ENCODE data around the gene PRKN.
A peak's percentile ranks its signal among the peaks of the same experiment; 100 is the strongest.

Gene PRKN

GRCh38 chr6:161796681-161797080 is 930.9 kb downstream of the PRKN start:
- DNase-seq (ENCODE audit: insufficient read length, low spot score) (no peak), FAIRE-seq (no peak)
- TF ChIP-seq POLR2A (IDR thresholded peaks at IDR 0.05; ENCODE audit: low read depth, low read length) = no peak

GRCh38 chr6:161792851-161793493 is 934.6 kb downstream of the PRKN start:
- no peak for FAIRE-seq
- TF ChIP-seq POLR2A (IDR thresholded peaks at IDR 0.05; ENCODE audit: low read depth, low read length) = no peak

DNA sequence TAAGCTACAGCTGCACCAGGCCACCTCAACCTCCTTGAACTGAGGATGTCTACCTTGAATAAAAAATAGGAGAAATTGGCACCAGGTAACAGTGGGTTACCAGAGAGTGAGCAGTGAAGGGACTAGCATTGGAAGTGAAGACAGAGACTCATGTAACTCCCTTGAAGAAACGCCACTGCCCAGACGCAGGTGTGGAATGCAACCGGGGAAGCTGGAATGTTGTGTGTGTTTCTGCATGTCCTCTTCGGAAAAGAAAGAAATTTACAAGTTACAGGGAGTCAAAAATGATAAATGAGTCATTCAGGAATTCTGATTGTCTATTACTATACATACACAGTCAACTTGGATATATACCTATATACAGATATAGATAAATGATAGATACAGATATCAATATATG is 939.0 kb downstream of the PRKN start:
- no peak for TF ChIP-seq POLR2A (IDR thresholded peaks at IDR 0.05; ENCODE audit: low read depth, low read length)
- FAIRE-seq (no peak), DNase-seq (ENCODE audit: insufficient read length, low spot score) (no peak)

More at GRCh38 chr6:161792851-161793493, 934.6 kb downstream of the PRKN start:
- no peak for DNase-seq (ENCODE audit: insufficient read length, low spot score)

GRCh38 chr6:161772176-161772575 is 955.4 kb downstream of the PRKN start:
- no peak for DNase-seq (ENCODE audit: insufficient read length, low spot score)
- no peak for FAIRE-seq
- no peak for TF ChIP-seq POLR2A (IDR thresholded peaks at IDR 0.05; ENCODE audit: low read depth, low read length)

- no peak for FAIRE-seq
- no peak for TF ChIP-seq POLR2A (IDR thresholded peaks at IDR 0.05; ENCODE audit: low read depth, low read length)
- no peak for DNase-seq (ENCODE audit: insufficient read length, low spot score)
These were observed 965.6 kb downstream of the PRKN start for GRCh38 chr6:161761966-161762365.

GRCh38 chr6:161755080-161755479 is 972.5 kb downstream of the PRKN start:
- FAIRE-seq = no peak

GRCh38 chr6:161750686-161751085 is 976.9 kb downstream of the PRKN start:
- FAIRE-seq (no peak), DNase-seq (ENCODE audit: insufficient read length, low spot score) (no peak)
- TF ChIP-seq POLR2A (IDR thresholded peaks at IDR 0.05; ENCODE audit: low read depth, low read length) = no peak

More at GRCh38 chr6:161755080-161755479, 972.5 kb downstream of the PRKN start:
- TF ChIP-seq POLR2A (IDR thresholded peaks at IDR 0.05; ENCODE audit: low read depth, low read length) = no peak
- no peak for DNase-seq (ENCODE audit: insufficient read length, low spot score)

DNA sequence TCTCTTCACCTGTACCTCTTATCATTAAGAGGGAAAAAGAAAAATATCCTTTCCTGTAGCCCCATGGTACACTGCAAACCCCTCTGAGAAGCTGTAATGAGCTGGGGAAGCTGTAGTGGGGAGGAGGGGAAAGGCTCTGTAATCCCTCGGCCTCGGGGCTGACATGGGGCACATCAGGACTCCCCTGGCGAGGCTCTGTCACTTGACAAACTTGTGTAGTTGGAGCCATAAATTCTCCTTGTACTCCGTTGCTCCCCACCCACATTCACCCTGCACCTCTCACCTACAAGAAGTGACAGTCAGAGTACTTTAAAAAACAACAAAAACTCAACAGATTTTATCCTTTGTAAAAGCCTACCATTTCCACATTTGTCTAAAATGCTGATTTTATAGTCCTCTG is 978.0 kb downstream of the PRKN start:
- no peak for FAIRE-seq
- no peak for DNase-seq (ENCODE audit: insufficient read length, low spot score)
- no peak for TF ChIP-seq POLR2A (IDR thresholded peaks at IDR 0.05; ENCODE audit: low read depth, low read length)

- no peak for FAIRE-seq
- peak; percentile 9 for DNase-seq (ENCODE audit: insufficient read length, low spot score)
- TF ChIP-seq POLR2A (IDR thresholded peaks at IDR 0.05; ENCODE audit: low read depth, low read length) = no peak
These were observed 978.8 kb downstream of the PRKN start for GRCh38 chr6:161748535-161749416.

GRCh38 chr6:161747506-161747905 is 980.1 kb downstream of the PRKN start:
- no peak for TF ChIP-seq POLR2A (IDR thresholded peaks at IDR 0.05; ENCODE audit: low read depth, low read length)
- no peak for FAIRE-seq

GRCh38 chr6:161745594-161746141 is 981.9 kb downstream of the PRKN start:
- no peak for TF ChIP-seq POLR2A (IDR thresholded peaks at IDR 0.05; ENCODE audit: low read depth, low read length)
- no peak for FAIRE-seq
- DNase-seq (ENCODE audit: insufficient read length, low spot score) = no peak

More at GRCh38 chr6:161747506-161747905, 980.1 kb downstream of the PRKN start:
- DNase-seq (ENCODE audit: insufficient read length, low spot score) = no peak

GRCh38 chr6:161745128-161745527 is 982.4 kb downstream of the PRKN start:
- TF ChIP-seq POLR2A (IDR thresholded peaks at IDR 0.05; ENCODE audit: low read depth, low read length) = no peak
- FAIRE-seq = no peak
- DNase-seq (ENCODE audit: insufficient read length, low spot score) = no peak

- TF ChIP-seq POLR2A (IDR thresholded peaks at IDR 0.05; ENCODE audit: low read depth, low read length) = no peak
- no peak for FAIRE-seq
- no peak for DNase-seq (ENCODE audit: insufficient read length, low spot score)
These were observed 983.1 kb downstream of the PRKN start for GRCh38 chr6:161744211-161745067.
